OCI-LY1 (cell line): Measurements from ENCODE around the gene TRIOBP.

Experiments
- EZH2 ChIP-seq: fragments of 200-600 bp; sonication (generic), shearing (Covaris generic); IDR thresholded peaks from 2 replicates; pipeline ENCODE4 v1.8.0; 2017; ENCODE audit warnings: borderline replicate concordance, mixed run types, mild to moderate bottlenecking, antibody characterized with exemption, low read length, moderate library complexity, mixed read lengths
- TF ChIP-seq, protein P1 (sequence below): fragments of 200-600 bp; sonication (generic), shearing (Covaris generic); IDR thresholded peaks from 2 replicates; pipeline ENCODE4 v1.5.1; 2017; ENCODE audit warnings: mild to moderate bottlenecking, antibody characterized with exemption, low read length, moderate library complexity, mixed read lengths

DNA sequence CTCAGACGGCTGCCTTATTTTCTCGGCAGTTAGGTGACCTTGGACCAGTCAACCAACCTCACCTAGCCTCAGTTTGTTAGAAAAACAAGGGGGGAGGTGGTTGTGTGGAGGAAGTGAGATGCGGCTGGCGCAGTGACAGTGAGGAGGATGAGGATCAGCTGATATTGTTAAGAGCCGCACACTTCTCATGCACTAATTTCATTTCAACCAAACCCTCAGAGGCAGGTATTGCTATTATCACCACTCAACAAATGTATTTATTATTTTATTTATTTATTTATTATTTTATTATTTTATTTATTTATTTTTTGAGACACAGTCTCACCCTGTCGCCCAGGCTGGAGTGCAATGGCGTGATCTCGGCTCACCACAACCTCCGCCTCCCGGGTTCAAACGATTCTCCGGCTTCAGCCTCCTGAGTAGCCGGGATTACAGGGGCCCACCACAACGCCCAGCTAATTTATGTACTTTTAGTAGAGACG lies 19.3 kb upstream of the TRIOBP start:
- TF ChIP-seq, protein P1, sequence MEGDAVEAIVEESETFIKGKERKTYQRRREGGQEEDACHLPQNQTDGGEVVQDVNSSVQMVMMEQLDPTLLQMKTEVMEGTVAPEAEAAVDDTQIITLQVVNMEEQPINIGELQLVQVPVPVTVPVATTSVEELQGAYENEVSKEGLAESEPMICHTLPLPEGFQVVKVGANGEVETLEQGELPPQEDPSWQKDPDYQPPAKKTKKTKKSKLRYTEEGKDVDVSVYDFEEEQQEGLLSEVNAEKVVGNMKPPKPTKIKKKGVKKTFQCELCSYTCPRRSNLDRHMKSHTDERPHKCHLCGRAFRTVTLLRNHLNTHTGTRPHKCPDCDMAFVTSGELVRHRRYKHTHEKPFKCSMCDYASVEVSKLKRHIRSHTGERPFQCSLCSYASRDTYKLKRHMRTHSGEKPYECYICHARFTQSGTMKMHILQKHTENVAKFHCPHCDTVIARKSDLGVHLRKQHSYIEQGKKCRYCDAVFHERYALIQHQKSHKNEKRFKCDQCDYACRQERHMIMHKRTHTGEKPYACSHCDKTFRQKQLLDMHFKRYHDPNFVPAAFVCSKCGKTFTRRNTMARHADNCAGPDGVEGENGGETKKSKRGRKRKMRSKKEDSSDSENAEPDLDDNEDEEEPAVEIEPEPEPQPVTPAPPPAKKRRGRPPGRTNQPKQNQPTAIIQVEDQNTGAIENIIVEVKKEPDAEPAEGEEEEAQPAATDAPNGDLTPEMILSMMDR: no peak
- TF ChIP-seq EZH2: no peak
